SK-N-SH (cell line): ENCODE measurements around the gene AKAP17A. TPM values are rescaled to one million over a fixed set of nuclear protein-coding genes. Genes with fewer than 3 reads are reported as not detected.

Source experiments
- CTCF ChIA-PET: fragments of 300-600, 350-600 bp; formaldehyde crosslinking; extraction: SDS; loops from one replicate; lab custom pipeline; 2021; lab: Yijun Ruan, JAX
- POLR2A ChIA-PET: fragments of 350-600 bp; sonication (Branson Sonifier 250); formaldehyde crosslinking; extraction: SDS; loops from one replicate; lab custom pipeline; 2020; ENCODE audit warnings: antibody characterized with exemption, inconsistent platforms; lab: Yijun Ruan, JAX
- DNase-seq: peaks from one replicate; pipeline ENCODE4 v3.0.0; 2012
- H2AFZ ChIP-seq: fragments of 200-600 bp; sonication (generic); 2 replicates; pipeline ENCODE4 v1.8.1; 2016; ENCODE audit warnings: antibody characterized with exemption, mild to moderate bottlenecking, low read depth
- H3F3A ChIP-seq: fragments of 200-600 bp; sonication (generic); replicated peaks from 2 replicates; pipeline ENCODE3; 2016; ENCODE audit warnings: antibody characterized with exemption, mild to moderate bottlenecking; ENCODE audit not compliant: insufficient read depth
- H3K27ac ChIP-seq, 2 experiments: fragments of 200-500 bp in 1 of 2; fragments of 200-600 bp in 1 of 2; sonication (Bioruptor generic) in 1 of 2; sonication (generic), shearing (Covaris generic) in 1 of 2; 2 replicates each; pipeline versions ENCODE4 v1.5.1 to v1.6.1; 2014 to 2016; ENCODE audit warnings: low read depth in 2 of 2, inconsistent platforms in 1 of 2, low read length in 1 of 2, mild to moderate bottlenecking in 1 of 2, mixed read lengths in 1 of 2
- H3K27me3 ChIP-seq: fragments of 200-600 bp; sonication (generic), shearing (Covaris generic); 2 replicates; pipeline ENCODE4 v1.6.1; 2016; ENCODE audit warnings: mixed run types; ENCODE audit not compliant: insufficient read depth
- H3K36me3 ChIP-seq, 2 experiments: fragments of 200-500 bp in 1 of 2; fragments of 200-600 bp in 1 of 2; sonication (Bioruptor generic) in 1 of 2; sonication (generic) in 1 of 2; replicated peaks in 1 of 2; 2 replicates each; pipeline versions ENCODE3 to v1.5.1; 2014 to 2016; ENCODE audit warnings: low read length in 1 of 2, mild to moderate bottlenecking in 1 of 2; ENCODE audit not compliant: insufficient read depth in 2 of 2, control insufficient read depth in 1 of 2
- H3K4me1 ChIP-seq, 2 experiments: fragments of 200-500 bp in 1 of 2; fragments of 200-600 bp in 1 of 2; sonication (Bioruptor generic) in 1 of 2; sonication (generic), shearing (Covaris generic) in 1 of 2; 2 replicates each; pipeline versions ENCODE4 v1.5.1 to v1.6.1; 2014 to 2016; ENCODE audit warnings: low read depth in 1 of 2, low read length in 1 of 2, mixed run types in 1 of 2; ENCODE audit not compliant: insufficient read depth in 2 of 2, control insufficient read depth in 1 of 2
- H3K4me2 ChIP-seq: fragments of 200-600 bp; sonication (generic), shearing (Covaris generic); 2 replicates; pipeline ENCODE4 v1.6.1; 2017; ENCODE audit warnings: mixed run types
- H3K4me3 ChIP-seq, 2 experiments: fragments of 200-500 bp in 1 of 2; fragments of 200-600 bp in 1 of 2; sonication (Bioruptor generic) in 1 of 2; sonication (generic), shearing (Covaris generic) in 1 of 2; 2 replicates each; pipeline versions ENCODE4 v1.5.1 to v1.8.1; 2014 to 2016; ENCODE audit warnings: low read depth in 2 of 2, inconsistent platforms in 1 of 2, low read length in 1 of 2, mild to moderate bottlenecking in 1 of 2, mixed read lengths in 1 of 2, moderate library complexity in 1 of 2
- H3K79me2 ChIP-seq: fragments of 200-600 bp; sonication (generic); 2 replicates; pipeline ENCODE4 v1.8.1; 2017; ENCODE audit warnings: mild to moderate bottlenecking; ENCODE audit not compliant: insufficient read depth
- H3K9ac ChIP-seq: fragments of 200-600 bp; sonication (generic); 2 replicates; pipeline ENCODE4 v1.6.1; 2017; ENCODE audit warnings: mixed run types
- H3K9me2 ChIP-seq: fragments of 200-600 bp; sonication (generic); 2 replicates; pipeline ENCODE4 v1.6.1; 2017; ENCODE audit warnings: mixed run types
- H3K9me3 ChIP-seq: fragments of 200-600 bp; sonication (generic); 2 replicates; pipeline ENCODE4 v1.6.1; 2017; ENCODE audit warnings: mixed run types, mild to moderate bottlenecking, moderate library complexity
- H4K20me1 ChIP-seq: fragments of 200-600 bp; sonication (generic); 2 replicates; pipeline ENCODE4 v1.6.1; 2017; ENCODE audit warnings: mild to moderate bottlenecking, mixed run types; ENCODE audit not compliant: insufficient read depth
- FOXJ3 ChIP-seq: sonication (generic); formaldehyde crosslinking; IDR thresholded peaks from 2 replicates; pipeline ENCODE4 v1.5.1; 2020; ENCODE audit warnings: mild to moderate bottlenecking, missing genetic modification reagents
- FOXM1 ChIP-seq: IDR thresholded peaks from 2 replicates; pipeline ENCODE4 v1.4.0; 2012; ENCODE audit warnings: low read depth, mild to moderate bottlenecking
- GATA2 ChIP-seq: sonication (generic); formaldehyde crosslinking; IDR thresholded peaks from 2 replicates; pipeline ENCODE4 v1.5.0; 2020; ENCODE audit warnings: mild to moderate bottlenecking, missing genetic modification reagents
- MXI1 ChIP-seq: IDR thresholded peaks from 2 replicates; pipeline ENCODE4 v1.6.1; 2012; ENCODE audit warnings: mild to moderate bottlenecking, low read depth, low read length, improper control_type of control experiment
- NRF1 ChIP-seq: IDR thresholded peaks from 2 replicates; pipeline ENCODE4 v1.6.1; 2012; ENCODE audit warnings: low read depth, mild to moderate bottlenecking, low read length
- RAD21 ChIP-seq: IDR thresholded peaks from 2 replicates; pipeline ENCODE4 v1.6.1; 2012; ENCODE audit warnings: mild to moderate bottlenecking, low read length
- RCOR1 ChIP-seq: fragments of 150-350 bp; IDR thresholded peaks from 2 replicates; pipeline ENCODE4 v1.6.1; 2017; ENCODE audit warnings: antibody characterized with exemption, low read length
- RXRA ChIP-seq: IDR thresholded peaks from 2 replicates; pipeline ENCODE4 v1.4.0; 2012; ENCODE audit warnings: low read depth, mild to moderate bottlenecking, borderline replicate concordance
- SIN3A ChIP-seq: IDR thresholded peaks from 2 replicates; pipeline ENCODE4 v1.6.1; 2012; ENCODE audit warnings: low read depth, mild to moderate bottlenecking, low read length, moderate library complexity, borderline replicate concordance
- TAF1 ChIP-seq: IDR thresholded peaks from 2 replicates; pipeline ENCODE4 v1.6.1; 2012; ENCODE audit warnings: low read depth, mild to moderate bottlenecking, low read length, moderate library complexity, borderline replicate concordance
- YY1 ChIP-seq: IDR thresholded peaks from 2 replicates; pipeline ENCODE4 v1.4.0; 2012; ENCODE audit warnings: low read depth, mild to moderate bottlenecking
- WGBS: methylation state at CpG from one replicate; pipeline ENCODE4 v1.1.6; 2017; ENCODE audit warnings: low lambda C conversion rate; 5-methylcytosine and 5-hydroxymethylcytosine counted together
- polyA plus RNA-seq, 3 experiments: library from polyadenylated mRNA; depleted of rRNA; stranded (reverse); fragments of >200 nt; gene quantifications; 2 replicates each; pipeline ENCODE4 v1.2.3, GENCODE V29; 2012
- TF ChIP-seq, protein P1 (sequence below): IDR thresholded peaks from 2 replicates; pipeline ENCODE4; 2012
- TF ChIP-seq, protein P2 (sequence below): fragments of 200-600 bp; sonication (generic); IDR thresholded peaks from 2 replicates; pipeline ENCODE4 v1.6.1; 2017; ENCODE audit warnings: antibody characterized with exemption, mild to moderate bottlenecking, moderate library complexity
- TF ChIP-seq, protein P3 (sequence below): IDR thresholded peaks from 2 replicates; pipeline ENCODE4 v1.6.1; 2012; ENCODE audit warnings: mild to moderate bottlenecking, low read depth, low read length, moderate library complexity
- TF ChIP-seq, protein P4 (sequence below): fragments of 150-350 bp; IDR thresholded peaks from 2 replicates; pipeline ENCODE4 v1.6.1; 2017; ENCODE audit warnings: antibody characterized with exemption, low read length, low read depth, borderline replicate concordance
- TF ChIP-seq, protein P5 (sequence below): fragments of 150-350 bp; IDR thresholded peaks from 2 replicates; pipeline ENCODE4 v1.6.1; 2016; ENCODE audit warnings: mild to moderate bottlenecking, low read depth, low read length

Gene AKAP17A
- polyA plus RNA-seq, 1 of the 3 experiments (the other 2 are of a cell fraction), result 43.8 TPM

DNA sequence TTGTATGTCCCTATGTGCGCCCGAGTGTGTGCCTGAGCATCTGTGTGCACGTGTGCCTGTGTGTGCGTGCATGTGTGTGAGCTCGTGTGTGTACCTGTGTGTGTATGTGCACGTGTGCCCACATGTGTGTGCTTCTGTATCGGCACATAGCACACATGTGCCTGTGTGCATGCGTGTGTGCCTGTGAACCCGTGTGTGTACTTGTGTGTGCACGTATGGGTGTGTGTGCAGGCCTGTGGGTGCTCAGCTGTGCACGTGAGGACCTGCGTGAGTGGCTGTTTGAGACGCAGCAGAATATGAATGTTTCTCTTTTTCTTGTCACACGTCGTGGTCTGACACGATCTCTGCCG, 4.3 kb downstream of the AKAP17A start:
- Histone ChIP-seq H3F3A (no peaks in the 10 kb centered on the region), H3K9me3 (no peaks in the 10 kb centered on the region), H3K36me3 (peaks cover 17 to 67% of the 10 kb centered on the region in 2 experiments), H3K79me2 (peaks cover 54% of the 10 kb centered on the region), H3K4me2 (no peak overlapping the region), H3K9me2 (no peaks in the 10 kb centered on the region), H3K4me3 (no peak overlapping the region), H3K4me1 (peaks cover 0 to 12% of the 10 kb centered on the region in 2 experiments; a peak in 2 of 4 replicates), H3K27ac (no peak overlapping the region), H4K20me1 (peaks cover 40% of the 10 kb centered on the region), H3K27me3 (no peaks in the 10 kb centered on the region), H3K9ac (no peak overlapping the region), H2AFZ (no peak overlapping the region)
- no peak for TF ChIP-seq TAF1
- no peak for TF ChIP-seq FOXM1
- TF ChIP-seq SIN3A, result no peak
- TF ChIP-seq, protein P1, sequence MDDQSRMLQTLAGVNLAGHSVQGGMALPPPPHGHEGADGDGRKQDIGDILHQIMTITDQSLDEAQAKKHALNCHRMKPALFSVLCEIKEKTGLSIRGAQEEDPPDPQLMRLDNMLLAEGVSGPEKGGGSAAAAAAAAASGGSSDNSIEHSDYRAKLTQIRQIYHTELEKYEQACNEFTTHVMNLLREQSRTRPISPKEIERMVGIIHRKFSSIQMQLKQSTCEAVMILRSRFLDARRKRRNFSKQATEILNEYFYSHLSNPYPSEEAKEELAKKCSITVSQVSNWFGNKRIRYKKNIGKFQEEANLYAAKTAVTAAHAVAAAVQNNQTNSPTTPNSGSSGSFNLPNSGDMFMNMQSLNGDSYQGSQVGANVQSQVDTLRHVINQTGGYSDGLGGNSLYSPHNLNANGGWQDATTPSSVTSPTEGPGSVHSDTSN, result no peak
- TF ChIP-seq YY1, result no peak
- TF ChIP-seq RCOR1, result no peak
- TF ChIP-seq, protein P2, sequence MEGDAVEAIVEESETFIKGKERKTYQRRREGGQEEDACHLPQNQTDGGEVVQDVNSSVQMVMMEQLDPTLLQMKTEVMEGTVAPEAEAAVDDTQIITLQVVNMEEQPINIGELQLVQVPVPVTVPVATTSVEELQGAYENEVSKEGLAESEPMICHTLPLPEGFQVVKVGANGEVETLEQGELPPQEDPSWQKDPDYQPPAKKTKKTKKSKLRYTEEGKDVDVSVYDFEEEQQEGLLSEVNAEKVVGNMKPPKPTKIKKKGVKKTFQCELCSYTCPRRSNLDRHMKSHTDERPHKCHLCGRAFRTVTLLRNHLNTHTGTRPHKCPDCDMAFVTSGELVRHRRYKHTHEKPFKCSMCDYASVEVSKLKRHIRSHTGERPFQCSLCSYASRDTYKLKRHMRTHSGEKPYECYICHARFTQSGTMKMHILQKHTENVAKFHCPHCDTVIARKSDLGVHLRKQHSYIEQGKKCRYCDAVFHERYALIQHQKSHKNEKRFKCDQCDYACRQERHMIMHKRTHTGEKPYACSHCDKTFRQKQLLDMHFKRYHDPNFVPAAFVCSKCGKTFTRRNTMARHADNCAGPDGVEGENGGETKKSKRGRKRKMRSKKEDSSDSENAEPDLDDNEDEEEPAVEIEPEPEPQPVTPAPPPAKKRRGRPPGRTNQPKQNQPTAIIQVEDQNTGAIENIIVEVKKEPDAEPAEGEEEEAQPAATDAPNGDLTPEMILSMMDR, result no peak
- TF ChIP-seq NRF1, result no peak
- POLR2A ChIA-PET, result no interaction called here
- 96% methylated on average over 16 of the region's 17 CpGs for WGBS
- no peak for DNase-seq
- CTCF ChIA-PET, result no interaction called here

DNA sequence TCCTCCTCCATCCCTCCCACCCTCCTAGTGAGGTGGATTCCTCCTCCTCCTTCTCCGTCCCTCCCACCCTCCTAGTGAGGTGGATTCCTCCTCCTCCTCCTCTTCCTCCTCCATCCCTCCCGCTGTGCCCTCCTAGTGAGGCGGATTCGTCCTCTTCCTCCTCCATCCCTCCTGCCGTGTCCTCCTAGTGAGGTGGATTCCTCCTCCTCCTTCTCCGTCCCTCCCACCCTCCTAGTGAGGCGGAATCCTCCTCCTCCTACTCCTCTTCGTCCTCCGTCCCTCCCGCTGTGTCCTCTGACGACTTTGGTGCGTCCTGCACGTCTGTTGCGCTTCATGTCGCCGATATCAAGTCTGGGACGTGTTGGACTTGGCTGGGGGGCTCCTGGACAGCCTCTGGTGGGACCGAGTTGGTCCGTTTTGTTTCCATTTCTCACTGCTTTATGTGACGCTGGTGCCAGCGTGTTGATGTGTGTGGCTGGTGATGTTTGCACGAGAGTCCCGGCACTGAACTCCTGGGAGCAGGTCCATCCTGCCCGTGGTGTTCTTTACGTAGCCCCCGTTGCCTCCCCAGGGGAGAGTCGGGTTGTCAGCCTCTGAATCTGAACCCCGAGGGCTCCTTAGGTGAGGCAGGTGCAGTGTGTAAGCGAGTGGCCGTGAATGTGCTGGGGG, 5.4 kb downstream of the AKAP17A start:
- DNase-seq, result no peak
- Histone ChIP-seq H3K9ac (no peak overlapping the region), H3K4me2 (no peak overlapping the region), H3K9me2 (no peaks in the 10 kb centered on the region), H3K27ac (no peak overlapping the region), H3K9me3 (no peaks in the 10 kb centered on the region), H3K36me3 (peaks cover 19 to 78% of the 10 kb centered on the region in 2 experiments), H4K20me1 (peaks cover 40% of the 10 kb centered on the region), H2AFZ (no peak overlapping the region), H3K4me3 (no peak overlapping the region), H3F3A (no peaks in the 10 kb centered on the region), H3K27me3 (no peaks in the 10 kb centered on the region), H3K79me2 (peaks cover 54% of the 10 kb centered on the region), H3K4me1 (peaks cover 0 to 12% of the 10 kb centered on the region in 2 experiments; a peak in 2 of 4 replicates)
- TF ChIP-seq GATA2 (CRISPR knock-in tag), result no peak
- TF ChIP-seq, protein P3, sequence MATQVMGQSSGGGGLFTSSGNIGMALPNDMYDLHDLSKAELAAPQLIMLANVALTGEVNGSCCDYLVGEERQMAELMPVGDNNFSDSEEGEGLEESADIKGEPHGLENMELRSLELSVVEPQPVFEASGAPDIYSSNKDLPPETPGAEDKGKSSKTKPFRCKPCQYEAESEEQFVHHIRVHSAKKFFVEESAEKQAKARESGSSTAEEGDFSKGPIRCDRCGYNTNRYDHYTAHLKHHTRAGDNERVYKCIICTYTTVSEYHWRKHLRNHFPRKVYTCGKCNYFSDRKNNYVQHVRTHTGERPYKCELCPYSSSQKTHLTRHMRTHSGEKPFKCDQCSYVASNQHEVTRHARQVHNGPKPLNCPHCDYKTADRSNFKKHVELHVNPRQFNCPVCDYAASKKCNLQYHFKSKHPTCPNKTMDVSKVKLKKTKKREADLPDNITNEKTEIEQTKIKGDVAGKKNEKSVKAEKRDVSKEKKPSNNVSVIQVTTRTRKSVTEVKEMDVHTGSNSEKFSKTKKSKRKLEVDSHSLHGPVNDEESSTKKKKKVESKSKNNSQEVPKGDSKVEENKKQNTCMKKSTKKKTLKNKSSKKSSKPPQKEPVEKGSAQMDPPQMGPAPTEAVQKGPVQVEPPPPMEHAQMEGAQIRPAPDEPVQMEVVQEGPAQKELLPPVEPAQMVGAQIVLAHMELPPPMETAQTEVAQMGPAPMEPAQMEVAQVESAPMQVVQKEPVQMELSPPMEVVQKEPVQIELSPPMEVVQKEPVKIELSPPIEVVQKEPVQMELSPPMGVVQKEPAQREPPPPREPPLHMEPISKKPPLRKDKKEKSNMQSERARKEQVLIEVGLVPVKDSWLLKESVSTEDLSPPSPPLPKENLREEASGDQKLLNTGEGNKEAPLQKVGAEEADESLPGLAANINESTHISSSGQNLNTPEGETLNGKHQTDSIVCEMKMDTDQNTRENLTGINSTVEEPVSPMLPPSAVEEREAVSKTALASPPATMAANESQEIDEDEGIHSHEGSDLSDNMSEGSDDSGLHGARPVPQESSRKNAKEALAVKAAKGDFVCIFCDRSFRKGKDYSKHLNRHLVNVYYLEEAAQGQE, result no peak
- TF ChIP-seq RXRA, result no peak
- TF ChIP-seq, protein P4, sequence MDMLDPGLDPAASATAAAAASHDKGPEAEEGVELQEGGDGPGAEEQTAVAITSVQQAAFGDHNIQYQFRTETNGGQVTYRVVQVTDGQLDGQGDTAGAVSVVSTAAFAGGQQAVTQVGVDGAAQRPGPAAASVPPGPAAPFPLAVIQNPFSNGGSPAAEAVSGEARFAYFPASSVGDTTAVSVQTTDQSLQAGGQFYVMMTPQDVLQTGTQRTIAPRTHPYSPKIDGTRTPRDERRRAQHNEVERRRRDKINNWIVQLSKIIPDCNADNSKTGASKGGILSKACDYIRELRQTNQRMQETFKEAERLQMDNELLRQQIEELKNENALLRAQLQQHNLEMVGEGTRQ, result no peak
- TF ChIP-seq RCOR1, result no peak
- no peak for TF ChIP-seq RAD21
- no peak for TF ChIP-seq MXI1
- no peak for TF ChIP-seq FOXJ3 (CRISPR knock-in tag)
- TF ChIP-seq, protein P1, result no peak
- TF ChIP-seq, protein P5, sequence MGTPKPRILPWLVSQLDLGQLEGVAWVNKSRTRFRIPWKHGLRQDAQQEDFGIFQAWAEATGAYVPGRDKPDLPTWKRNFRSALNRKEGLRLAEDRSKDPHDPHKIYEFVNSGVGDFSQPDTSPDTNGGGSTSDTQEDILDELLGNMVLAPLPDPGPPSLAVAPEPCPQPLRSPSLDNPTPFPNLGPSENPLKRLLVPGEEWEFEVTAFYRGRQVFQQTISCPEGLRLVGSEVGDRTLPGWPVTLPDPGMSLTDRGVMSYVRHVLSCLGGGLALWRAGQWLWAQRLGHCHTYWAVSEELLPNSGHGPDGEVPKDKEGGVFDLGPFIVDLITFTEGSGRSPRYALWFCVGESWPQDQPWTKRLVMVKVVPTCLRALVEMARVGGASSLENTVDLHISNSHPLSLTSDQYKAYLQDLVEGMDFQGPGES, result no peak
- WGBS, result 92% methylated on average over 25 of the region's 30 CpGs
- CTCF ChIA-PET, result no interaction called here
- POLR2A ChIA-PET, result no interaction called here
